Natural killer cell (primary cell): ENCODE data around the gene HES5. TPM values are rescaled to one million over a fixed set of nuclear protein-coding genes. Genes with fewer than 3 reads are reported as not detected.

Experiments
- ATAC-seq, 3 donors: fragments of 150-1000 bp in 2 of 3; fragments of 200-7000 bp in 1 of 3; cut with Tn5 transposase; 1 replicate in 1 of 3; 2 replicates in 2 of 3; pipeline ENCODE4 v1.10.0; 2021; ENCODE audit warnings: mild to moderate bottlenecking in 2 of 3, moderate library complexity in 2 of 3
- DNase-seq, 2 donors: peaks; one replicate each; pipeline versions ENCODE4 v3.0.0 to v3.0.0-alpha.2; 2013 to 2021; ENCODE audit warnings: mixed read lengths in 1 of 2
- H3K27ac ChIP-seq: one replicate; pipeline ENCODE4 v1.5.1; 2013; ENCODE audit warnings: mild to moderate bottlenecking, low read length
- H3K27me3 ChIP-seq: one replicate; pipeline ENCODE4 v1.6.1; 2013; ENCODE audit warnings: low read length; ENCODE audit not compliant: control insufficient read depth, insufficient read depth
- H3K36me3 ChIP-seq: one replicate; pipeline ENCODE4 v1.6.1; 2013; ENCODE audit warnings: low read length; ENCODE audit not compliant: control insufficient read depth, insufficient read depth
- H3K4me1 ChIP-seq: one replicate; pipeline ENCODE4 v1.6.1; 2013; ENCODE audit warnings: low read length; ENCODE audit not compliant: control insufficient read depth, insufficient read depth
- H3K4me3 ChIP-seq: one replicate; pipeline ENCODE4 v1.5.1; 2013; ENCODE audit warnings: low read length
- H3K9me3 ChIP-seq: one replicate; pipeline ENCODE4 v1.6.1; 2013; ENCODE audit warnings: low read length; ENCODE audit not compliant: control insufficient read depth, insufficient read depth
- H3K27ac Mint-ChIP-seq, 2 donors: one replicate each; pipeline ENCODE4 v1.8.0; 2022; ENCODE audit warnings: mild to moderate bottlenecking in 2 of 2, mixed read lengths in 2 of 2, moderate library complexity in 1 of 2
- H3K27me3 Mint-ChIP-seq, 2 donors: one replicate each; pipeline ENCODE4 v1.8.0; 2022; ENCODE audit warnings: low read depth in 2 of 2, mixed read lengths in 2 of 2
- H3K36me3 Mint-ChIP-seq: one replicate; pipeline ENCODE4 v1.8.0; 2022; ENCODE audit warnings: mixed read lengths
- H3K4me1 Mint-ChIP-seq, 2 donors: one replicate each; pipeline ENCODE4 v1.8.0; 2022; ENCODE audit warnings: mixed read lengths in 2 of 2
- H3K4me3 Mint-ChIP-seq: one replicate; pipeline ENCODE4 v1.8.0; 2022; ENCODE audit warnings: mild to moderate bottlenecking, moderate library complexity, mixed read lengths
- H3K9me3 Mint-ChIP-seq, 2 donors: one replicate each; pipeline ENCODE4 v1.8.0; 2022; ENCODE audit warnings: mixed read lengths in 2 of 2
- CTCF ChIP-seq: fragments of 200-600 bp; IDR thresholded peaks from one replicate; pipeline ENCODE4 v1.8.0; 2022; ENCODE audit warnings: antibody characterized with exemption
- WGBS: methylation state at CpG from one replicate; pipeline ENCODE4 v1.1.7; 2013; ENCODE audit warnings: missing lambda C conversion rate; ENCODE audit not compliant: insufficient coverage; 5-methylcytosine and 5-hydroxymethylcytosine counted together
- intact Hi-C: fragments of 100-400 bp; cut with micrococcal nuclease; formaldehyde crosslinking; loops from one replicate; pipeline ENCODE4 v1.14.2; 2022
- total RNA-seq, 4 donors: library from RNA; stranded (reverse); fragments of 120-200 nt in 1 of 4; gene quantifications; one replicate each; pipeline versions ENCODE4 v1.2.3 to v1.2.4, GENCODE V29; 2013 to 2022

Gene HES5
- total RNA-seq, 3 donors from 2014 or later (not counting 1 experiment from before 2014, with no cell fraction given), result not detected

DNA sequence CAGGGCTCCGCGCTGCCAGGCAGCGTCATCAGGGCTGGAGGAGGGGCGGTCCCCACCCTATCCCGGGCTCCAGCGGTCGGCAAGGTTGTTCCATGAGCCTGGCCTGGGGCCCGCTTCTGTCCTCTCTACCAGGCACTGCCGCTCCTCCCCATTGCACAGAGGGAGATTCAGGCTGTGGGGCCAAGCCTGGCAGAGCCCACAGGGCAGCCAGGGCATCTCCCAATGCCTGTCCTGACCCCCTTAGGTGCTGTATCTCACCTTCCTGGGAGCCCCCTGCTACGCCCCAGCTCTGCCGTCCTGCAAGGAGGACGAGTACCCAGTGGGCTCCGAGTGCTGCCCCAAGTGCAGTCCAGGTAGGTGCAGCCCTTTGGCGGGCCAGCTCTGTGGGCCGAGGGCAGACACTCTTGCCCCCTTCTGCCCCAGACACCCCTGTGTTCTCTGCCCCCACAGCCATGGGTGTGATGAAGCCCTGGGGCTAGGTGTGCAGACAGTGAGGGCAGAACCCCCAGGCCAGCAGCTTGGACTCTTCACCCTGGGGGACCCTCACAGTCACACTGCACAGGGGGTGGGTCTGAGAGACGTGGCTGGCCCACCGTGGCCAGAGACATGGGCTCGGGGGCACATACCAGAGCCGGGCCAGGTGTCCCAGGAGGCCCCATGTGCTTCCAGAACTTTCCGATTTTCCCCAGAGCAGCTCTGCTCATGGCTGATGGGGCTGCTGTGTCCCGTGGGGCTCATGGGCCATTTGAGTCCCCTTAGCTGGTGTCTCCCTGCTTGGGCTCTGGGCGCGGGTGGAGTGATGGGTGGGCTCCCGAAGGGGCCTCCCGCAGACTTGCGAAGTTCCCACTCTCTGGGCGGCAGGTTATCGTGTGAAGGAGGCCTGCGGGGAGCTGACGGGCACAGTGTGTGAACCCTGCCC lies 27.7 kb upstream of the HES5 start:
- ATAC-seq (no peak), DNase-seq (no peak)
- Histone ChIP-seq H3K36me3 (peaks cover 43% of the 10 kb centered on the region), H3K4me3 (peak overlapping the region; percentile 80), H3K27ac (peak overlapping the region; percentile 97), H3K27me3 (no peaks in the 10 kb centered on the region), H3K9me3 (no peaks in the 10 kb centered on the region), H3K4me1 (peaks cover 46% of the 10 kb centered on the region)
- intact Hi-C loops, result loop anchor here (2.0 kb wide), 1 partner anchor 27 kb away; no protein-coding TSS in a partner anchor
- Mint-ChIP-seq H3K27ac (peak overlapping the region; percentile 96 to 99), H3K27me3 (no peaks in the 10 kb centered on the region), H3K9me3 (no peaks in the 10 kb centered on the region), H3K4me3 (peak overlapping the region; percentile 94), H3K36me3 (no peaks in the 10 kb centered on the region), H3K4me1 (peaks cover 19 to 58% of the 10 kb centered on the region in 2 donors)
- no peak for TF ChIP-seq CTCF
- WGBS, result 81% methylated on average over 30 of the region's 30 CpGs

DNA sequence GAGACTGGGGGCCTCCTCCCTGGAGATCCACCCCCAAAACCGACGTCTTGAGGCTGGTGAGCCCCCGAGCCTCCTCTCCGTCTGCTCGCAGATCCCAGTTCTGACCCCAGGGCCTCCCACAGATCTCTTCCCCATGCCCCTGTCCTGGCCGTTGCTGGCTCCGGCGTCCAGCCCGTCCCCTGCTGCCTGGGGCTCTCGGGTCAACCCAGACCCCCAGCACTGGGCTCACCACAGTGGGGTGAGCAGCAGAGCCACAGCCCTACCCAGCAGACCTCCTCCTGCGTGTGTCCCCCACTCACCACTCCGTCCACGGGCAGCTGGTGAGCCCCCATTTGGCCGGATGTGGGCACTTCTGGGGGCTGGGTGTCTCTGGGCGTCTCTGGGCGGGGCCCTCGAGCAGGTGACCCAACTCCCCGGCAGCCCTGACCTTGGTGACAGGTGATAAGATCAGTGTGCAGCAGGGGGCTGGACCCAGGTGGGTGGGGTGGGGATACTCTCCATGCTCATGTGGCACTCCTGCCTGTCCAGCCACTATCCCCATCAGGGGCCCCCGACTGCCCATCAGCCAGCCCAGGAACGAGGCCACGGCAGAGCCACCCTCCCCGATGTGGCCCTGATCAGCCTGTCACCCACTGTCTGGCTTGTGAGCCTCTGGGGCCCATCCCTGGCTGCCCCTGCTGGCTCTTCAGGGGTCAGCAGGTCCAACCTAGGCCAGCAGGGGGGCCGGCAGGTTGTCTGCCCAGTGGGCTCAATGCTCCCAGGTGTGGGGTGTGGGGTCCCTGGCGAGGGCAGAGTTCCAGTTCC lies 26.8 kb upstream of the HES5 start:
- intact Hi-C loops, result loop anchor here (2.0 kb wide), 1 partner anchor 28 kb away; no protein-coding TSS in a partner anchor
- Mint-ChIP-seq H3K36me3 (no peaks in the 10 kb centered on the region), H3K27ac (peak overlapping the region; percentile 96 to 99), H3K9me3 (no peaks in the 10 kb centered on the region), H3K27me3 (no peaks in the 10 kb centered on the region), H3K4me3 (peak overlapping the region; percentile 94), H3K4me1 (peaks cover 19 to 58% of the 10 kb centered on the region in 2 donors)
- H3K27me3 ChIP-seq, result no peaks in the 10 kb centered on the region
- DNase-seq, result peak; percentile 50 to 55
- peaks cover 46% of the 10 kb centered on the region for H3K4me1 ChIP-seq
- peak; percentile 16 to 43 (median 28) for ATAC-seq
- no peaks in the 10 kb centered on the region for H3K9me3 ChIP-seq
- H3K36me3 ChIP-seq, result peaks cover 37% of the 10 kb centered on the region
- WGBS, result 4% methylated on average over 24 of the region's 24 CpGs
- no peak for TF ChIP-seq CTCF
- H3K27ac ChIP-seq, result peak overlapping the region; percentile 97
- peak overlapping the region; percentile 80 for H3K4me3 ChIP-seq

- H3K36me3 ChIP-seq, result peaks cover 31% of the 10 kb centered on the region
- Mint-ChIP-seq H3K9me3 (no peaks in the 10 kb centered on the region), H3K4me3 (peak within 1 kb of the TSS; percentile 94), H3K4me1 (peaks cover 19 to 55% of the 10 kb centered on the region in 2 donors), H3K27ac (peak within 1 kb of the TSS; percentile 96 to 99), H3K36me3 (no peaks in the 10 kb centered on the region), H3K27me3 (no peaks in the 10 kb centered on the region)
- WGBS, result 0% methylated on average over 16 of the region's 16 CpGs
- peak; percentile 35 for TF ChIP-seq CTCF
- H3K4me1 ChIP-seq, result peaks cover 46% of the 10 kb centered on the region
- peak within 1 kb of the TSS; percentile 97 for H3K27ac ChIP-seq
- H3K9me3 ChIP-seq, result no peaks in the 10 kb centered on the region
- intact Hi-C loops, result loop anchor here (2.0 kb wide), 1 partner anchor 29 kb away; no protein-coding TSS in a partner anchor
- H3K4me3 ChIP-seq, result peak within 1 kb of the TSS; percentile 80
- no peaks in the 10 kb centered on the region for H3K27me3 ChIP-seq
- DNase-seq (peak; percentile 71 to 91), ATAC-seq (peak; percentile 74 to 82 (median 77))
Measured at GRCh38 chr1:2556277-2556677, 26.2 kb upstream of the HES5 start, which contains the start of gene TNFRSF14. TSS of gene TNFRSF14 (plus strand) at chr1:2556371. CDS start at chr1:2556665, 294 bp downstream.
